SK-N-SH treated with all-trans-retinoic acid at 6 μM for 48 hours (cell line): ENCODE measurements around the gene TNS2.

ENCODE experiments used
- CREB5 ChIP-seq: fragments of 250-450 bp; sonication (Bioruptor Pico); IDR thresholded peaks from 2 replicates; pipeline ENCODE4 v1.5.1; 2020; ENCODE audit warnings: low read depth, mild to moderate bottlenecking, moderate library complexity
- CSDC2 ChIP-seq: fragments of 250-450 bp; sonication (Bioruptor Pico); IDR thresholded peaks from 2 replicates; pipeline ENCODE4 v1.5.0; 2020; ENCODE audit warnings: mild to moderate bottlenecking, moderate library complexity
- CSRNP3 ChIP-seq: fragments of 250-450 bp; sonication (Bioruptor Pico); IDR thresholded peaks from 2 replicates; pipeline ENCODE4 v1.5.1; 2021; ENCODE audit warnings: mild to moderate bottlenecking, moderate library complexity
- ESRRG ChIP-seq: fragments of 250-450 bp; sonication (Bioruptor Pico); IDR thresholded peaks from 2 replicates; pipeline ENCODE4 v1.6.1; 2021; ENCODE audit warnings: mild to moderate bottlenecking
- OSR1 ChIP-seq: fragments of 250-450 bp; sonication (Bioruptor Pico); IDR thresholded peaks from 2 replicates; pipeline ENCODE4 v1.8.0; 2022; ENCODE audit warnings: moderate library complexity, mild to moderate bottlenecking, inconsistent platforms
- TOX ChIP-seq: fragments of 250-450 bp; sonication (Bioruptor Pico); IDR thresholded peaks from 2 replicates; pipeline ENCODE4 v1.8.0; 2021; ENCODE audit warnings: mild to moderate bottlenecking, moderate library complexity, borderline replicate concordance
- TSHZ2 ChIP-seq: fragments of 250-450 bp; sonication (Bioruptor Pico); IDR thresholded peaks from 2 replicates; pipeline ENCODE4 v1.5.0; 2020; ENCODE audit warnings: mild to moderate bottlenecking, moderate library complexity
- ZC3H10 ChIP-seq: fragments of 250-450 bp; sonication (Bioruptor Pico); IDR thresholded peaks from 2 replicates; pipeline ENCODE4 v1.5.1; 2021; ENCODE audit warnings: mild to moderate bottlenecking, moderate library complexity
- ZFP3 ChIP-seq: fragments of 250-450 bp; sonication (Bioruptor Pico); IDR thresholded peaks from 2 replicates; pipeline ENCODE4 v1.5.0; 2020; ENCODE audit warnings: mild to moderate bottlenecking, moderate library complexity
- ZFP30 ChIP-seq: fragments of 450-650 bp; formaldehyde crosslinking; IDR thresholded peaks from 2 replicates; pipeline ENCODE4 v1.5.0; 2022; ENCODE audit warnings: mild to moderate bottlenecking, moderate library complexity
- ZNF565 ChIP-seq: fragments of 450-650 bp; formaldehyde crosslinking; conservative IDR thresholded peaks from 2 replicates; pipeline ENCODE4 v1.5.0; 2020; ENCODE audit warnings: low read depth, mild to moderate bottlenecking, moderate library complexity
- ZNF70 ChIP-seq: fragments of 450-650 bp; formaldehyde crosslinking; IDR thresholded peaks from 2 replicates; pipeline ENCODE4 v1.5.0; 2020; ENCODE audit warnings: mild to moderate bottlenecking, moderate library complexity
- ZNF8 ChIP-seq: fragments of 450-650 bp; formaldehyde crosslinking; IDR thresholded peaks from 2 replicates; pipeline ENCODE4 v1.5.0; 2020; ENCODE audit warnings: mild to moderate bottlenecking, moderate library complexity
- TF ChIP-seq, protein P1 (sequence below): fragments of 250-450 bp; sonication (Bioruptor Pico); IDR thresholded peaks from 2 replicates; pipeline ENCODE4 v1.8.0; 2020; ENCODE audit warnings: mild to moderate bottlenecking, moderate library complexity, borderline replicate concordance

DNA sequence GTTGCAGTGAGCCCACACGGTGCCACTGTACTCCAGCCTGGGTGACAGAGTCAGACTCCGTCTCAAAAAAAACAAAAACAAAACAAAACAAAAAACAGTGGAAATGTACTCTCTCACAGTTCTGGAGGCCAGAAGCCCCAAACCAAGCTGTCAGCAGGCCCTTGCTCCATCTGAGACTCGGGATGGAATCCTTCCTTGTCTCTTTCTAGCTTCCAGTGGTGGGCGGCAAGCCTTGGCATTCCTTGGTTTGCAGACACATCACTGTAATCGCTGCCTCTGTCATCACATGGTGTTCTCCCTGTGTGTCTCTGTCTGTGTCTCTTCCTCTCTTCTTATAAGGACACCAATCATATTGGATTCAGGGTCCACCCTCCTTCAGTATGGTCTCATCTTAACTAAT, 6.4 kb downstream of the TNS2 start:
- no peak for TF ChIP-seq CREB5 (CRISPR knock-in tag)
- TF ChIP-seq ZNF565 (CRISPR knock-in tag): no peak
- TF ChIP-seq ZC3H10 (CRISPR knock-in tag): no peak
- TF ChIP-seq ZNF70: no peak
- no peak for TF ChIP-seq TOX (CRISPR knock-in tag)
- TF ChIP-seq ZFP3 (CRISPR knock-in tag): no peak
- TF ChIP-seq, protein P1, sequence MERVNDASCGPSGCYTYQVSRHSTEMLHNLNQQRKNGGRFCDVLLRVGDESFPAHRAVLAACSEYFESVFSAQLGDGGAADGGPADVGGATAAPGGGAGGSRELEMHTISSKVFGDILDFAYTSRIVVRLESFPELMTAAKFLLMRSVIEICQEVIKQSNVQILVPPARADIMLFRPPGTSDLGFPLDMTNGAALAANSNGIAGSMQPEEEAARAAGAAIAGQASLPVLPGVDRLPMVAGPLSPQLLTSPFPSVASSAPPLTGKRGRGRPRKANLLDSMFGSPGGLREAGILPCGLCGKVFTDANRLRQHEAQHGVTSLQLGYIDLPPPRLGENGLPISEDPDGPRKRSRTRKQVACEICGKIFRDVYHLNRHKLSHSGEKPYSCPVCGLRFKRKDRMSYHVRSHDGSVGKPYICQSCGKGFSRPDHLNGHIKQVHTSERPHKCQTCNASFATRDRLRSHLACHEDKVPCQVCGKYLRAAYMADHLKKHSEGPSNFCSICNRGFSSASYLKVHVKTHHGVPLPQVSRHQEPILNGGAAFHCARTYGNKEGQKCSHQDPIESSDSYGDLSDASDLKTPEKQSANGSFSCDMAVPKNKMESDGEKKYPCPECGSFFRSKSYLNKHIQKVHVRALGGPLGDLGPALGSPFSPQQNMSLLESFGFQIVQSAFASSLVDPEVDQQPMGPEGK (CRISPR knock-in tag): no peak
- TF ChIP-seq ESRRG (CRISPR knock-in tag): no peak
- no peak for TF ChIP-seq OSR1 (CRISPR knock-in tag)
- TF ChIP-seq ZFP30 (CRISPR knock-in tag): no peak
- TF ChIP-seq TSHZ2 (CRISPR knock-in tag): no peak
- no peak for TF ChIP-seq ZNF8 (CRISPR knock-in tag)
- no peak for TF ChIP-seq CSDC2
- no peak for TF ChIP-seq CSRNP3
